GM19035 (cell line): Measurements from ENCODE around the gene C9orf152.
A peak's percentile ranks its signal among the peaks of the same experiment; 100 is the strongest.

Experiments
- ATAC-seq: cut with Tn5 transposase; IDR thresholded peaks from one replicate; pipeline ENCODE4 v1.9.1; 2021; ENCODE audit not compliant: unreplicated experiment

C9orf152 gene

DNA sequence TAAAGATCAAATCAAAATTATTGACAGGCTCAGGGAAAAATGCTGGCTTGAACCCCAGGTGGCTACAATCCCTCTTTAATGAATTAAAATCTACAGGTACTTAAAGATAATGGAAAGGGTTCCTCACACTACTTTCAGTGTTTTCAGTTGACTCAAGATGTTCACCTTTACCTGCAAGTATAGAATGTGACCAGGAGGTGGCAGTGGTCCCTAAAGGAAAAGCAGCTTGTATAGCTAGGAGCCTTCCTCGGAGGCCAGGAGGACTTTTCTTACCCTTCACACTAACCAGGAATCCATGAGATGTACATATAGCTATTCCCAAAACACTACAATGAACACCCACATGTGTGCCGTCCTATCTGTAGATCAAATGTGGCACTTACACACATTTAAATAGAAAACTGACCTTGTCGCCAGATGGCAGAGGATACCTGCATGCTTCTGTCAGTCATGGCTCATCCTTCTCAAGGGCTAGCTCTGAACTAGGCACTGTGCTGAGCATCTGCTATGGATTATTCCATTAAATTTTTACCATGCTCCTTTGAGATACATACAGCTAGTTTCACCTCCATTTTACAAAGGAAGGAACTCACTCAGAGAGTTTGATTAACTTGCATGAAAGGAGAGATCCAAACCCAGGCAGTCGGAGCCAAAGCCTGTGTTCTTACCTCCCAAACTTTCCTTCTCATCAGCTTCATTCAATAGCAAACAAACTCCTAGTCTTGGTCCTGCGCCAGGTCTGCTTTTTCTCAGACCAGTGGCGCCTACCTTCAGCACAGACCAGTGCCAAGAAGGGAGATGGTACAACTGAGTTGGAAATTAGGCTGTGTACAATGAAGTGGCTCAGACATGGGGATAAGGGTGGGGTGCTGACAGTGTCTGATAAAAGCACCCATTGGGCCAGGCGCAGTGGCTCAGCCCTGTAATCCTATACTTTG is 24.5 kb downstream of the C9orf152 start:
- peak; percentile 86 for ATAC-seq

DNA sequence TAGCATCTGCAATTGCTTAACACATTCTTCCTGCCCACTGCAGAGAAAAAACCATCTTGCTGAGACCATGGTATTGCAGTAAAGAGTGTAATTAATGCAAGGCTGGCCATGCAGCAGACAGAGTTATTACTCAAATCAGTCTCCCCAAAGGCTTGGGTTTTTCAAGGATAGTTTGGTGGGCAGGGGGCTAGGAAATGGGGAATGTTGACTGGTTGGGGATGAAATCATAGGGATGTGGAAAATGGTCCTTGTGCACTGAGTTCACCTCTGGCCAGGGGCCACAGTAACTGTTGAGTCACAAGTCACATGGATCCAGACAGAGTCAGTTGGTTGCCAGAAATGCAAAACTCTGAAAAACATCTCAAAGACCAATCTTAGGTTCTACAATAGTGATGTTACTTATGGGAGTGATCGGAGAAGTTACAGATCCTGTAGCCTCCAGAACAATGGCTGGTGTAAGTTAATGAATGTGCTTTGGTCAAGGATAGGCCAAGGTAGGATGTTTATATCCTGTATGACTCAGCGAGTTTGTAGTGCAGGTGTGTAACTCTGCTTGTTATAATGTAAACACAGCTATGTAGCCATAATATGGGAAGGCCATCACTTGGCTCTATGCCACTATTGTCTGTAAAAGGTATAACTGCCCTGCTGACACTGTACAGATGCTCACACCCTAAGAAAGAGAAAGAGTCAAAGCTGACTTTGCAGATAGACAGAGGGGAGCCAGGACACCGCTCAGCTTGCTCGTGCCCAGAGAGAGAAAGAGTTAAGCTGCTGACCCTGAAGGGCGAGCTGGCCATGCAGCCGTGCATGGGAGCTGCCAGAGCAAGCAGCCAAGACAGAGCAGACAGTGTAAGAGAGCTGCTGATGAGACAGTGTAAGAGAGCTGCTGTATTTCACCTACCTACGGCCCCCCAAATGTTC is 27.2 kb downstream of the C9orf152 start:
- no peak for ATAC-seq

DNA sequence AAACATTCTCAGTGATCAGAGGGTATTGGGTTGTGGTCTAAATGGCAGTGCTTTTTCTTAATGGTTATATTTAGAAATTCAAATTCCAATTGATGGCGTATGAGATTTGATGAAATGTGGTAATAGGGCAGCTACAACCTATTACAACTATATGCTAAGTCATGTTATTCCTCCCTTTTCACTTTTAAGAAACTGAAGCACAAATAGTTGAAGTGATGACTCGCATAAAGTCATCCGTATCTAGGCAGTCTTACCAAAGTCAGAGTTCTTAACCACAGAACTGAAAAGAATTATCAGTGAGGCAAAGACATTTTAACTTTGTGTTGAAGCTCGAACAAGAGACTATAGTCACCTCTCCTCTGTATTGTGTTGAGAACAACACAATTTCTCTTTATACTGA is 28.2 kb downstream of the C9orf152 start:
- no peak for ATAC-seq

DNA sequence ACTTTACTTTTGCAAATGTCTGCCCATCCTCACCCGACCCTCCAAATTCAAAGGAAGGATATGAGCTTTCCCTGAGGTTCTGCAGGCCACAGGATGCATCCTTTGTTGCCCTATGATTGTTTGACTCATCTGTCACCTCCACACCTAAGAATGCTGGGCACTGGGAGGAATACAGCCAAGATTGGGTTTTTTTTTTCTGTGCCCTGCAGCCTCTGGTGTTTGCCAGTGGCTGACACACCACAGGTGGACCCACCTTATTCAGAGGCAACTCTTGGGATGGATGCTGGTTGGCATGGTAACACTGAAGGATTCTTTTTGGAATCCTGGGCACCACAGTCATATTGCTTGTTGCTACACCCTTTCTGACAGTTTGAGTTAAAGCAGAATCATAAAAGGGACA is 29.7 kb downstream of the C9orf152 start:
- ATAC-seq, result no peak

DNA sequence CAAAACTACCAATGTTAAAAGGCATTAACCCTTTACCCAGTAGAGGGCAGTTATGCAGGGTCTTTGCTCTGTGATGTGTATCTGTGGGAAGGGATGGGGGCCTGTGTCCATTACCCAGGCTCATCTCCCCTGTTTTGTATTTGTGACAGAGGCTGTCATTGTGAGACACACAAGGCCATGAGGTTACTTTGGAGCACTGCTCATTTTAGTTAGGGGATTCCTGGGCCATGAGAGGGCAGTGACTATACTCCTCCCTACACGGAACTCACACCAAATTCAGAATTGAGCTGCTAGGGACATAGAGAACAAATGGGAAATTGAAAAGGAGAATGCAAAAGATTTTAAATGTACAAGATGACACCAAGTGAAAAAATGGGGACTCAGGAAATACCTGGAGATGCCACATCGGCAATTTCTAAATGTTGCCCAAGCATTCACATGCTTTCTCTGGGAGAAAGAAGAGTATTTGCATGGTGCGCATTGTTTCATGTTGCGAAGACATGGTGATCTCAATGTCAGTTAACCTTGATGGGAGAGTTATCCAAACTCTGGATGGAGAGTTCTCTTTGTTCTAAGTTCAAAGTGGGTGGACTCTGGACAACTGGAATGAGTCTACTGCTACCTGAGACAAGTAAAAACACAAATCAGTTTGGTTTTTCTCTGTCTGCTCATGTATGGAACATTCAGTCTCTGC is 32.5 kb downstream of the C9orf152 start:
- no peak for ATAC-seq

DNA sequence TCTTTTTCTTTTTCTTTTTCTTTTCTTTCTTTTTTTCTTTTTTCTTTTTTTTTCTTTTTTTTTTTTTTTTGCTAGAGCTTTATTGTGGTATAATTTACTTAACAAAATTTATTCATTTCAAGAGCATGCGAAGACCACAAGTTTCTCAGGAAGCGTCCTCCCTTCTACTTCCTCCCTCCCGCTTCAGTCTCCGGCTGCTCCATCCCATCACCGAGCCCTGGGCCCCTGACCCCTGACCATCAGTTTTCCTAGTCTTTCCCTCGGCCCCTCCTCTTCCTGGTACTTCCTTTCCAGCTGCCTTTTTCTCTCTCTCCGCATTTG is 34.7 kb downstream of the C9orf152 start:
- ATAC-seq, result no peak

DNA sequence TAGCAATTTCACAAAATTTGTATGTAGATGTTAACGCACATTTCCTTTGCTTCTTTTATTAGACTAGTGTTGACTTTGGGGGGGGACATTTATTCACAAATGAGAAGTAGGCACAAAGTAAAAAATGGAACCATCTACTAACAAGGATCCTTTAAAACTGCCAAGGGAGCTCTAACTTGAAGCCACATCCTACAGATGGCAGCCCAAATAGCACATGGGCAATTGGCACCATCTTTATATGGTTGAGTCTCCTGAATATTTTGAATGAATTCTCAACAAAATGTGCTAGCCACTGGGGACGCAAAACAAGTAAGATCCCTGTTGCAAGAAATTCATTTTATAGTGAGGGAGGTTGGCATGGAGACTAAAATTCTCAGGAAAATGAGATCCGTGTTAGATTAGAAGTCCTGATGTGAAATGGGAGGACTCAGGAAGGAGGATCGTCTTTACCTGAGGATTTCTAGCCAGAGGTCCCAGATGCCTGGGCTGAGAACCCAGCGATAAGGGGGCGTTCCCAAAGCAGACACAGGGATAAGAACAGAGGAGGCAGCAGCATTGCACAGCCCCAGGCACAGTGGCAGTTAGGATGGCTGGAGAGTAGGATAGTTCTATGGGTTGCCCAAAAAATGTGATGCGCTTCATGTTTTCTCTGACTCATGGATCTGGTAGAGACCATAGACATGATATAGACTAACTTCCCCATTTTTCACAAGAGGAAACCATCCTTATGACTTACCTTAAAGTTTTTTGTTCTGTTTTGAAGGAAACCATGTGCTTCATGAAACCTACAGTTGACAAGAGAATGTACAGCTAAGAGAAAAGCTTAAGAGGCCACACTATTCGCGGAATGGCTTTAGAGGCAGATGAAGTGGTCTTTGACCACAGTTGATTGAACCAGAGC is 37.4 kb downstream of the C9orf152 start:
- ATAC-seq, result no peak

DNA sequence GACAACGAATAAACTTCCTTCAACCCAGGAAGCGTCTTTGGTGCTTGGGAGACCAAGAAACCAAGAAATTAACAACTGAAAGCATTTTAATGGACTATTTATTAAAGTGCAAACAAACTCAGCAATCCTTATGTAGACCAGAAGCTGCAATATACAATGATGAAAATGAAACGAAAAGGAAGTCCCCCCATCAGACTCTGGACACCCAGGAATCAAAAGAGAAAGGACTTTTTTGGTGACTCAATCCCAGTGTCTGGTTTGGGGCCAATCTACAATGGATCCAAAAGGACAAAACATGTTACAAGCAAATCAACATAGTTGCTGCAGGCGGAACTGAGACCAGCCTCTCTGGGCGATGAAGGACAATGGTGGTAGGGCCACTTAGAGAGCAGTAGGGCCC is 39.5 kb downstream of the C9orf152 start:
- no peak for ATAC-seq

DNA sequence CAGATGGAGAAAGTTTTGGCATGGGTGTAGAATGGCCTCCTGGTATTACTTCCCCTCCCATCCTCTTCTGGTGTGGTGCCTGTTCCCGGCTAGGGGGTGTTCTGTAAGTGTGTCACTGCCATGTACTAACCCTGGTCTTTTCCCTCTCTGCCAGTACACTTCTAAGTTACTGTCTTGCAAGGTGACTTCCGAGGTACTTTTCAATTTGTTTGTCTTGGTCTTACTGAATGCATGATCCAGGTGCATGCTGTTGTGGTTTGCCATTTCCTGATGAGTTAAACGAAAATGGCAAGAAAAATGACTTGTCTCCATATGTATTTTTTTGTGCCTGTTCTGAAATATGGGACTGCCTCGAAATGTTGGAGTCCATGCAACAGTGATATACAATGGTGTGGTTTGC is 46.0 kb downstream of the C9orf152 start:
- ATAC-seq, result no peak

DNA sequence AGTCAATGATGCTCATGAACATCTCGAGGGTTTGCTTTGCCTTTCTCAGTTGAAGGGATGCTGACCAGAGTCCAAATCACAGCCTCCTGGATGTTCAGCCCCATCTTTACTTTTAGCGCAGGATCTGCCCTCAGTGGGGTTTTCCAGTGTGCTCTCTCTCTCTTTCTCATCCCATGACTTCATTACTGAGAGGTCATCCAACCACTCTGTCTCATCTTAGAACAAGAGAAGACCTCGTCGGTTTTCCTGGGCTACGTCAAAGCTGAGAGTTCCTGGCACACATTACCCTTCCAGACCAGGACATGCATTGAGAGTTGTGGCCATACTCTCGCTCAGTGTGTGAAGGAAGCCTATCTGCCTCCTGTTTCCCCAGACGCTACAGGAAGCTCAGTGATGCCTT is 47.3 kb downstream of the C9orf152 start:
- ATAC-seq, result no peak

DNA sequence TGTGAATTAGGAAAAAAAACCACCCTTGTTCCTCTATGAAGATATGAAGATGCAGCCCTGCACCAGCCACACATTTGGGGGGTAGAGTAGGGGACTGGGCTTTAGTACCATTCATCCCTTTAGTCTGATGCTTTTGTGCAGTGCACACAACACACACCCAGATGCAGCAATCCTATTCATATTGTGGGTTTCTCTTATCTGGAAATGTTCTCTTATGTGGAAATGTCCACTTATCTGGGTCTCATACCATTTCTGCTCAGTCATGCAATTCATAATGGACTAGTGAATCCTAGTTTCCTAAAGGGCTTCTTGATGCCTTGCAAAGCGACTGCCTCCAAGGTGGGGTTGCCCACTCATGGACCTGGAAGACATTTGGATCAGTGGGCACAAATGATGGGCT is 47.8 kb downstream of the C9orf152 start:
- ATAC-seq, result no peak

DNA sequence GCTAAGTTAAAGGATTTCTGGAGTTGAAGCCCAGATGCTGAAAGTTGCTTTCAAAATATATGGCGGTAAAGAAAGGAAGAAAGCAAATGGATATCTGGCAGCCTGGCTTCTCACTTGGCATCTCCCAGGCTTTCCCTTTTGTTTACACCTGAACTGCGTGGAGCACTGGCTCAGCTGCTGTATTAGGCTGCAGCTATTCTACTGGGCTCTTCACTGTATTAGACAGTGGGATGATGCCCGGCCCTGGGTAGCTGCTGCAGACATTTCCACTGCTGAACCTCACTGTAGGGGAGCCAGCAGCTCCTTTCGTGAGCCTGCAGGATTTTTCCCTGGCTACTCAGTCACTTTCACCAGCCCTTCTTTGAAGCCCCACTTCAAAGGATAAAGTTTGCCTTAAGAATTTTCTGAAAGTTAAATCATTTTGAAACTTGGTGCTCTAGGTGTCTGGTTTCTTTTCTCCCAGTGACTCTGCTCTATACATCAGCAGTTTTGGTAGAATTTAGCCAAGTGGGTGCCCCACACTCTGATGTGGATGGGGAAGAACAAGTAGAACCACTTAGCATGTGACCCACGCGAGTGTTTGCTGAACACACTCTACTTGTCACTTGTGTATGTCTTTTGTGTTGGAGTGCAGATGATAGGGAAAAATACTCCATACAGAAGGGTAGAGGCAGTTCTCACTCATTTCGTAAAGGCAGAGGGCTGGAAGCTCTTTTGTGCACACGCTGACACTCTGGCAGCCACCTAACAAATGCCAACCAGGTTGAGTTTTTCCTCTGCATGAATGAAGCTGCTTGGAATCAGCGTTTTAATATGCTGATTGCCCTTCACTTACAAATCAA is 49.9 kb downstream of the C9orf152 start:
- ATAC-seq, result no peak

DNA sequence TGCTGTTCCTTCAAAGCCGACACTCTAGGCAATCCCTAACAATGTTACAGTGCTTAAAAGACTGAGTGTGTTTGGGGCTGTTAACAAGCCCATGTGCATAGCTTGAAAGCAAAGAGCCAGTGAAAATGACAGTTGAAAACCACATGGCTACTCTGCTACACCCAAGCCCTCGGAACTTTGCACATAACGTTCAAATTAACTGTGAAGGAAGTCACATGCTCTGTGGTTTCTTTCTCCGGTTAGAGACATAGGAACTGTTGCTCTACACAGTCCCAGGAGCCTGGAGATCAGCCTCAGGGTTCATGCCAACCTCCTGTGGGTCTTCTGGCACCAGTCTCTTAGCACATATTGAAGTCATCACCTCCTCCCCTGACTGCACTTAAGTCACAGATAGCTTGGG is 51.1 kb downstream of the C9orf152 start:
- peak; percentile 76 for ATAC-seq

DNA sequence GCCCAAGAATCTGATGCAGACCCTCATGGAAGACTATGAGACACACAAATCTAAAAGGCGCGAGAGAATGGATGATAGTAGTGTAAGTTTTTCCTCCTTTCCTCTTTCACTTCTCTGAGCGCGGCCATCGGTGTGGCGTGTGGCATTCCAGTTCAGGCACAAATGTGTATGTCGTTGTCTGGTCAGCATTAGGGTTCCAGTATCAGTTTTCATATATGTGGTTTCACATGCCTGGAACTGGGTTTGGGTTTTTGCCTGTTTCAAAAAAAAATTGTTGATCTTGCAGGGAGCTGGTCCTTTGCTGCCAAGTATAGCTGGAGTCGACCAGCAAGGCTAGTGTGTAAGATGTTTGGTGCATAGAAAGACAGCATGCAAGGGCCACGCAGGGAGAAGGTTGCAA is 51.5 kb downstream of the C9orf152 start:
- peak; percentile 6 for ATAC-seq

DNA sequence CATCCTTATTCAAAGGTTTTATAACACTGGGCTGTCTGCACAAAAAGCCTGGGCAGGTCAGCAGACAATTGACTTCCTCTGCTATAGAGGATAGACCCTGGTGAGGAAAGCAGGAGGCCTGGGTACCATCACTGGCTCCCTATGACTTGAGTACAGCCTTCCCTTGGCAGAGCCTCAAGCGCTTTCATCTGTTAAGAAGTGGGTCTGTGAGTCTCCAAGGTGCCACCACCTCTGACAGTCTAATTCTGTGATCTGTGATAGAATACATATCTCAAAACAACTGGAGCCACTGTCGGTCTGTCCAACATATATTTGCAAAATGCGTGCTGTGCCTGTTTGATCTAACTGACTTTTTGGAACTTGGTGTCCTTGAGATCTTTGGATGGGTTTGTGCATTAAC is 52.2 kb downstream of the C9orf152 start:
- no peak for ATAC-seq

DNA sequence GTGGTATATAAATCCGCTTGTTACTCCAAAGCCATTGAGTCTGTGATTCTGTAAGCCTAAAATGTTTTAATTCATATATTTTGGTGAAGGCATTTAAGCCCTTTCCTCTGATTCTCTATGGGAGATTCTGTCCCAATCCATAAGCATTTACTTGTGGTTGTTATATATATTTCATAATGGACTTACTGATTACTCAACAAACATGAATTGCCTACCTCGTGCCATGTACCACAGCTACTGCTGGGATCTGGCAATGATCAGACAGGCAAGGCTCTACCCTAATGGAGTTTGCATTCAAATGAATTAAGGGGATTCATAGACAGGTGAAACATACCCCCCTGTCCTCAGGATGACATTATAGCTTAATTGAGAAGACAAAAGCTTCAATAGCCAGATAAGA is 54.5 kb downstream of the C9orf152 start:
- no peak for ATAC-seq

DNA sequence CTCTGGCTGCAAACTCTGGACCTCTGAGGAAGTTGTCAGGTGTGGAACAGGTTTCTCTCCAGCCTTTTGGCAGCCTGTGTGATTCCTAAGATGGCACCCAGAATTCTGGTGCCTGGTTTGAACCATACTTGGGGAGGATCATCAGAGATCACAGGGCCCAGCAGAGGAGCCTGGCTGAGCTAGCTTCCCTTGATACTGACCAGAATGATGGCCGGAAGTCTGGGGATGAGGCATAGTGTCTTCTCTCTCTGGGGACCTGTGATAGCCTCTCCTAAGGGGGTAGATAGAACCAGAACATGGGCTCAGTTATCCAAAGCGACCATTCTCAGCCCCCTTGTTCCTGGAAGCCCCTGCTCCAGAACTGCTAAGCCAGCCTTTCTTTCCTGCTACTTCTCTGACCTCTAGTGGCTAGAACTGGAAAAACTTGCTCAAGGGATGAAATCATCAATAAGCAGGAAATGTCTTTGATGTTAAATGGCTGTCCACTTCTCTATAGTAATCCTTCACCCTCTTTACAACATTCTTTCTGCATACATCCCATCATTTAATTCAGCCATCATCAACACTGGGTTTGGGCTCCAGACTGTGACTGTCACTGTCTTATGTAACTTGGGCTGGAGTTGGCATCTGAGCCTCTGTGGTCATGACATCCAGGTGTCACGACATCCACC is 55.1 kb downstream of the C9orf152 start:
- no peak for ATAC-seq
